GM12878 (cell line): ENCODE data around the gene PRKN. TPM values are rescaled to one million over a fixed set of nuclear protein-coding genes. Genes with fewer than 3 reads are reported as not detected.

Experiments used
- ATAC-seq: fragments of 200-7000 bp; cut with Tn5 transposase; 3 replicates; pipeline ENCODE4 v1.9.1; 2020; ENCODE audit warnings: mild to moderate bottlenecking, moderate library complexity
- BruUV-seq: library from RNA; stranded (reverse); fragments of 400-500 nt; replicated peaks from 2 replicates; lab custom pipeline; 2021; lab: Mats Ljungman, UMichigan
- CTCF ChIA-PET: fragments of 300-600 bp; sonication (Branson Sonifier 250); formaldehyde crosslinking; extraction: SDS; loops from one replicate; lab custom pipeline; 2021; ENCODE audit warnings: inconsistent platforms; lab: Yijun Ruan, JAX
- POLR2A ChIA-PET: fragments of 350-600 bp; formaldehyde crosslinking; extraction: SDS; loops from one replicate; lab custom pipeline; 2021; ENCODE audit warnings: inconsistent platforms; lab: Charles Lee
- RAD21 ChIA-PET: fragments of 300-600 bp; sonication (Branson Sonifier 250); formaldehyde crosslinking; loops from one replicate; lab custom pipeline; 2023; ENCODE audit warnings: antibody characterized with exemption; ENCODE audit not compliant: unreplicated experiment; lab: Charles Lee
- SMC1A ChIA-PET: fragments of 300-600 bp; sonication (Branson Sonifier 250); formaldehyde crosslinking; loops from one replicate; lab custom pipeline; 2023; ENCODE audit not compliant: unreplicated experiment, uncharacterized antibody; lab: Charles Lee
- DNase-seq: peaks from one replicate; pipeline ENCODE4 v3.0.0-alpha.2; 2011; ENCODE audit warnings: low read depth, low spot score
- FAIRE-seq: peaks from 3 replicates; lab custom pipeline; 2011; peaks lifted over from hg19 to GRCh38; lab: Jason Lieb, UNC
- H2AFZ ChIP-seq: 2 replicates; pipeline ENCODE4 v1.6.0; 2011; ENCODE audit warnings: low read depth, low read length, control low read depth; ENCODE audit not compliant: control insufficient read depth
- H3K27ac ChIP-seq: 2 replicates; pipeline ENCODE4 v1.5.1; 2011; ENCODE audit warnings: control low read depth; ENCODE audit not compliant: control insufficient read depth, insufficient read depth
- H3K27me3 ChIP-seq, 2 experiments: replicated peaks in 1 of 2; 2 replicates each; pipeline versions ENCODE4 v1.6.0 to v1.6.1; 2011; ENCODE audit warnings: low read length in 1 of 2; ENCODE audit not compliant: control insufficient read depth in 2 of 2, insufficient read depth in 2 of 2
- H3K36me3 ChIP-seq, 2 experiments: 2 replicates each; pipeline ENCODE4 v1.5.1; 2011; ENCODE audit warnings: low read length in 1 of 2; ENCODE audit not compliant: control insufficient read depth in 2 of 2, insufficient read depth in 2 of 2
- H3K4me1 ChIP-seq: 2 replicates; pipeline ENCODE4 v1.6.1; 2011; ENCODE audit warnings: mild to moderate bottlenecking, low read length, moderate library complexity, mixed read lengths; ENCODE audit not compliant: control insufficient read depth, insufficient read depth
- H3K4me2 ChIP-seq: 2 replicates; pipeline ENCODE4 v1.6.0; 2011; ENCODE audit warnings: control low read depth; ENCODE audit not compliant: control insufficient read depth, insufficient read depth
- H3K4me3 ChIP-seq: fragments of 200-600 bp; sonication (generic); 2 replicates; pipeline ENCODE4 v1.5.1; 2016
- H3K79me2 ChIP-seq: 2 replicates; pipeline ENCODE4 v1.6.0; 2011; ENCODE audit warnings: low read length; ENCODE audit not compliant: control insufficient read depth, insufficient read depth
- H3K9ac ChIP-seq: 2 replicates; pipeline ENCODE4 v1.8.0; 2011; ENCODE audit warnings: low read length, control low read depth, mixed read lengths; ENCODE audit not compliant: control insufficient read depth, insufficient read depth
- H3K9me3 ChIP-seq: replicated peaks from 3 replicates; pipeline ENCODE4 v1.5.1; 2011; ENCODE audit warnings: mild to moderate bottlenecking, low read length; ENCODE audit not compliant: control insufficient read depth, insufficient read depth
- H4K20me1 ChIP-seq: 2 replicates; pipeline ENCODE4 v1.6.0; 2011; ENCODE audit not compliant: control insufficient read depth, insufficient read depth
- POLR2AphosphoS2 ChIP-seq: IDR thresholded peaks from 2 replicates; pipeline ENCODE4 v1.6.1; 2011; ENCODE audit warnings: low read depth, mild to moderate bottlenecking, low read length, improper control_type of control experiment, moderate library complexity
- POLR2AphosphoS5 ChIP-seq: IDR thresholded peaks from 2 replicates; pipeline ENCODE4 v1.6.1; 2011; ENCODE audit warnings: mild to moderate bottlenecking, low read length, inconsistent platforms
- RAD21 ChIP-seq: IDR thresholded peaks from 2 replicates; pipeline ENCODE4 v1.6.1; 2011; ENCODE audit warnings: mild to moderate bottlenecking, low read depth, low read length, moderate library complexity; ENCODE audit not compliant: insufficient read depth
- SMARCA5 ChIP-seq: fragments of 450-650 bp; IDR thresholded peaks from 2 replicates; pipeline ENCODE4 v1.6.1; 2017; ENCODE audit warnings: mild to moderate bottlenecking
- SMC3 ChIP-seq: IDR thresholded peaks from 2 replicates; pipeline ENCODE4 v1.6.1; 2011; ENCODE audit warnings: low read length, improper control_type of control experiment, borderline replicate concordance
- ZNF384 ChIP-seq: IDR thresholded peaks from 2 replicates; pipeline ENCODE4 v1.6.1; 2012; ENCODE audit warnings: low read depth, mild to moderate bottlenecking, low read length, improper control_type of control experiment, borderline replicate concordance
- WGBS: methylation state at CpG from one replicate; pipeline ENCODE4 v1.1.6; 2016; ENCODE audit warnings: low lambda C conversion rate; ENCODE audit not compliant: insufficient replicate concordance, insufficient coverage; ENCODE audit errors: missing lambda C conversion rate; 5-methylcytosine and 5-hydroxymethylcytosine counted together
- in situ Hi-C: fragments of 300-500 bp; cut with MboI; formaldehyde crosslinking; loops from 9 replicates; pipeline ENCODE4 v1.14.3; 2018; ENCODE audit warnings: mixed read lengths
- intact Hi-C: fragments of 100-400 bp; cut with micrococcal nuclease; formaldehyde crosslinking; loops from one replicate; pipeline ENCODE4 v1.14.2; 2022; ENCODE audit not compliant: unreplicated experiment
- polyA plus RNA-seq, 11 experiments: library from polyadenylated mRNA; depleted of rRNA in 4 of 11; unstranded in 6 of 11; stranded (reverse) in 5 of 11; fragments of >200 nt; fragmentation: Nextera tagmentation in 4 of 11; fragmentation: Illumina TruSeq in 1 of 11; extraction: Ambion mirVana in 4 of 11; extraction: Trizol in 1 of 11; gene quantifications; 1 replicate in 1 of 11; 2 replicates in 10 of 11; pipeline versions ENCODE4 v1.2.1 to v1.2.3, GENCODE V29; 2011 to 2016; ENCODE audit warnings: inconsistent platforms in 2 of 11, missing spikeins in 2 of 11, low read depth in 1 of 11
- total RNA-seq, 4 experiments: library from RNA; depleted of rRNA in 3 of 4; stranded (reverse); fragments of >200 nt in 3 of 4; fragmentation: Illumina TruSeq in 1 of 4; extraction: Trizol in 1 of 4; gene quantifications; 2 replicates each; pipeline versions ENCODE4 v1.2.1 to v1.2.3, GENCODE V29; 2013 to 2021
- TF ChIP-seq, protein P1 (sequence below): fragments of 450-650 bp; IDR thresholded peaks from 2 replicates; pipeline ENCODE4 v1.6.1; 2016; ENCODE audit warnings: mild to moderate bottlenecking
- TF ChIP-seq, protein P2 (sequence below), 3 experiments: IDR thresholded peaks in 2 of 3; conservative IDR thresholded peaks in 1 of 3; 2 replicates each; pipeline ENCODE4 v1.5.1; 2011; ENCODE audit warnings: low read depth in 3 of 3, low read length in 3 of 3, mild to moderate bottlenecking in 3 of 3, control low read depth in 2 of 3, moderate library complexity in 2 of 3, inconsistent platforms in 1 of 3, mixed read lengths in 1 of 3; ENCODE audit not compliant: control insufficient read depth in 2 of 3, insufficient read depth in 1 of 3; ENCODE audit errors: extremely low read depth in 1 of 3

PRKN gene
- total and polyA plus RNA-seq, 10 of the 15 experiments (the other 5 are each of a cell fraction or from before 2014, with no cell fraction given): 0.06 to 0.09 TPM; not detected in 8

DNA sequence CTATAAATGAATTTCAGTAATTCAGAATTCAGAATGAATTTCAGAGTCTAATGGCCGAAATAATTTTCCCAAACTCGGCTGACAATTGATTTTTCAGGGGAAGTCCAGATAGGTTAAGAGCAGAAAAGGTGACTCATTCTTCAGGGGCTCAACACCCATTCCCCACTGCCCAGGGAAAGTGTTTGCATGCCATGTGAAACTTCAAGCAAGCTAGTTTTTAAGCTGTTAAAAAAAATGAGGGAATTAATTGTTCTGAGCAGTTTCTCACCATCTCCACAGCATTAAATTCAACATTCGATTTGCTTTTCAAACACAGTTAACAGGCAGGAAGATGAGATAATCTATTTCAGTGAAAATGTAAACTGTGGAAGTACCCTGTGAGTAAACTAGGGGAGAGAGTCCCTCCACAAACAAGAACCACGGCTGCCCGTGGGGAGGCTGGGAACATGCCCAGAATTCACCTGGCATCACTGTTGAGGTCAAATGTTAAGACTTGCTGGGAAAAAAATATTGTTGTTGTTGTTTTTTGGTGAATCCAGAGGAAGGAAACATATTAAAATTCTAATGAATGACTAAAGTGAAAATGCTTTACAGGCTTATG is 803.0 kb downstream of the PRKN start:
- H3K36me3 ChIP-seq: no peaks in the 10 kb centered on the region
- intact Hi-C loops: loop anchor here (10.0 kb wide), 2 partner anchors 180 to 510 kb away; no protein-coding TSS in a partner anchor
- H2AFZ ChIP-seq: no peak overlapping the region
- no peak for ATAC-seq
- H3K27me3 ChIP-seq: no peaks in the 10 kb centered on the region; a peak in 1 of 4 replicates
- H3K4me3 ChIP-seq: no peak overlapping the region
- no peaks in the 10 kb centered on the region for H4K20me1 ChIP-seq
- no peak overlapping the region for H3K27ac ChIP-seq
- in situ Hi-C loops: no loop called here
- H3K9me3 ChIP-seq: no peaks in the 10 kb centered on the region
- no peaks in the 10 kb centered on the region for H3K79me2 ChIP-seq
- ChIA-PET POLR2A (no interaction called here), RAD21 (no interaction called here), CTCF (no interaction called here), SMC1A (interaction anchor here (0.6 kb wide), 1 partner anchor 246 kb away, joined by 3 read pairs; no protein-coding TSS in a partner anchor)
- DNase-seq: no peak
- no peak for FAIRE-seq
- BruUV-seq: no TSS peak
- WGBS: 5% methylated on average over 5 of the region's 5 CpGs
- TF ChIP-seq POLR2AphosphoS2 (no peak), RAD21 (no peak), ZNF384 (no peak), POLR2AphosphoS5 (no peak), SMARCA5 (no peak)
- no peak overlapping the region for H3K4me2 ChIP-seq
- no peak overlapping the region for H3K9ac ChIP-seq
- H3K4me1 ChIP-seq: no peaks in the 10 kb centered on the region

DNA sequence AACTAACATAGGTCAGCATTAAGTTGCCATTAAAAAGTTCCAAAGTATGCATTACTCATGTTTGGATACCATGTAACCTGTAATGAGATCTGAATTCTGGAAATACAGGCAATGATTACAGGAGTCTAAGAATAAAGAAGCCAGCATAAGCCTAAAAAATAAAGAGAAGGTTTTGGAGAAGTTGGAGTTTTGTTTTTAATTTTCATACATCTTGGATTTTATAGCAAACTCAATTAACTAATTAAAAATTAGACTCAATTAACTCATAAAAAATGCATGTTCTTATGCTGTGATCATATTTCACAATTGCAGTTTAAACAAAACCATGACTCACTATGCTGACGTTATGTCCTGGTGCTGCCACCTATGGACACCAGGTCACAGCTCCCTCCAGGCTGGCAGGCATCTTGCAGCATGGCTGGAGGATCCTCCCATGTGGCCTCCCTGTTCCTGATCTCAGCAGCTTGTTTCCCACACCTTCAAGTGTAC is 804.9 kb downstream of the PRKN start:
- ATAC-seq (peak; percentile 83), DNase-seq (no peak), FAIRE-seq (no peak)
- H4K20me1 ChIP-seq: no peaks in the 10 kb centered on the region
- 0% methylated on average over 1 of the region's 1 CpG for WGBS
- intact Hi-C loops (loop anchor here (10.0 kb wide), 2 partner anchors 178 to 508 kb away; no protein-coding TSS in a partner anchor), in situ Hi-C loops (no loop called here)
- H3K27me3 ChIP-seq: no peaks in the 10 kb centered on the region; a peak in 1 of 4 replicates
- no peaks in the 10 kb centered on the region for H3K9me3 ChIP-seq
- no peaks in the 10 kb centered on the region for H3K36me3 ChIP-seq
- ChIA-PET RAD21 (no interaction called here), CTCF (interaction anchor here (0.9 kb wide), 1 partner anchor 174 kb away, joined by 3 read pairs; no protein-coding TSS in a partner anchor), POLR2A (no interaction called here), SMC1A (no interaction called here)
- TF ChIP-seq, protein P1, sequence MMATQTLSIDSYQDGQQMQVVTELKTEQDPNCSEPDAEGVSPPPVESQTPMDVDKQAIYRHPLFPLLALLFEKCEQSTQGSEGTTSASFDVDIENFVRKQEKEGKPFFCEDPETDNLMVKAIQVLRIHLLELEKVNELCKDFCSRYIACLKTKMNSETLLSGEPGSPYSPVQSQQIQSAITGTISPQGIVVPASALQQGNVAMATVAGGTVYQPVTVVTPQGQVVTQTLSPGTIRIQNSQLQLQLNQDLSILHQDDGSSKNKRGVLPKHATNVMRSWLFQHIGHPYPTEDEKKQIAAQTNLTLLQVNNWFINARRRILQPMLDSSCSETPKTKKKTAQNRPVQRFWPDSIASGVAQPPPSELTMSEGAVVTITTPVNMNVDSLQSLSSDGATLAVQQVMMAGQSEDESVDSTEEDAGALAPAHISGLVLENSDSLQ: no peak
- 0 out of 2 replicates have a peak, but pooled peaks have one; percentile 5 for TF ChIP-seq SMC3
- TF ChIP-seq, protein P2, sequence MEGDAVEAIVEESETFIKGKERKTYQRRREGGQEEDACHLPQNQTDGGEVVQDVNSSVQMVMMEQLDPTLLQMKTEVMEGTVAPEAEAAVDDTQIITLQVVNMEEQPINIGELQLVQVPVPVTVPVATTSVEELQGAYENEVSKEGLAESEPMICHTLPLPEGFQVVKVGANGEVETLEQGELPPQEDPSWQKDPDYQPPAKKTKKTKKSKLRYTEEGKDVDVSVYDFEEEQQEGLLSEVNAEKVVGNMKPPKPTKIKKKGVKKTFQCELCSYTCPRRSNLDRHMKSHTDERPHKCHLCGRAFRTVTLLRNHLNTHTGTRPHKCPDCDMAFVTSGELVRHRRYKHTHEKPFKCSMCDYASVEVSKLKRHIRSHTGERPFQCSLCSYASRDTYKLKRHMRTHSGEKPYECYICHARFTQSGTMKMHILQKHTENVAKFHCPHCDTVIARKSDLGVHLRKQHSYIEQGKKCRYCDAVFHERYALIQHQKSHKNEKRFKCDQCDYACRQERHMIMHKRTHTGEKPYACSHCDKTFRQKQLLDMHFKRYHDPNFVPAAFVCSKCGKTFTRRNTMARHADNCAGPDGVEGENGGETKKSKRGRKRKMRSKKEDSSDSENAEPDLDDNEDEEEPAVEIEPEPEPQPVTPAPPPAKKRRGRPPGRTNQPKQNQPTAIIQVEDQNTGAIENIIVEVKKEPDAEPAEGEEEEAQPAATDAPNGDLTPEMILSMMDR (IDR thresholded peaks at IDR 0.05 in 2 of 3, conservative IDR thresholded peaks at IDR 0.05 in 1 of 3; ENCODE audit: control insufficient read depth in 2 of 3, extremely low read depth in 1 of 3, insufficient read depth in 1 of 3, low read depth in 3 of 3, low read length in 3 of 3): peak; percentile 25 to 55 (median 39); a peak in 4 of 6 replicates
- no TSS peak for BruUV-seq
- no peak overlapping the region for H2AFZ ChIP-seq
- H3K9ac ChIP-seq: no peak overlapping the region
- H3K27ac ChIP-seq: no peak overlapping the region
- no peak overlapping the region for H3K4me3 ChIP-seq
- no peaks in the 10 kb centered on the region for H3K79me2 ChIP-seq
- no peaks in the 10 kb centered on the region for H3K4me1 ChIP-seq
- no peak overlapping the region for H3K4me2 ChIP-seq
